Type B pancreatic cell (in vitro differentiated cells): Measurements from ENCODE around the gene TRAPPC3. TPM values are rescaled to one million over a fixed set of nuclear protein-coding genes. Genes with fewer than 3 reads are reported as not detected.

ENCODE experiments used
- DNase-seq: peaks from one replicate; pipeline ENCODE4 v3.0.0; 2021; ENCODE audit warnings: mixed read lengths; ENCODE audit not compliant: unreplicated experiment; ENCODE audit errors: extremely low spot score
- H3K27ac Mint-ChIP-seq: 2 replicates; pipeline ENCODE4 v1.8.0; 2021; ENCODE audit warnings: mild to moderate bottlenecking, mixed read lengths
- H3K27me3 Mint-ChIP-seq: 2 replicates; pipeline ENCODE4 v1.8.0; 2021; ENCODE audit warnings: mixed read lengths
- H3K36me3 Mint-ChIP-seq: 2 replicates; pipeline ENCODE4 v1.8.0; 2021; ENCODE audit warnings: mixed read lengths
- H3K4me1 Mint-ChIP-seq: one replicate; pipeline ENCODE4 v1.8.0; 2021; ENCODE audit warnings: mixed read lengths; ENCODE audit not compliant: unreplicated experiment
- H3K4me3 Mint-ChIP-seq: 2 replicates; pipeline ENCODE4 v1.8.0; 2021; ENCODE audit warnings: mild to moderate bottlenecking, mixed read lengths
- H3K9me3 Mint-ChIP-seq: 2 replicates; pipeline ENCODE4 v1.8.0; 2021; ENCODE audit warnings: mixed read lengths
- total RNA-seq: library from RNA; stranded (reverse); gene quantifications from 2 replicates; pipeline ENCODE4 v1.2.1, GENCODE V29; 2021; ENCODE audit warnings: low replicate concordance
- TF ChIP-seq, protein P1 (sequence below): fragments of 200-600 bp; sonication (generic); conservative IDR thresholded peaks from 2 replicates; pipeline ENCODE4 v1.5.0; 2021; ENCODE audit warnings: antibody characterized with exemption, mild to moderate bottlenecking

Gene TRAPPC3
- total RNA-seq, 1 donor from 2014 or later: 63.4 TPM

DNA sequence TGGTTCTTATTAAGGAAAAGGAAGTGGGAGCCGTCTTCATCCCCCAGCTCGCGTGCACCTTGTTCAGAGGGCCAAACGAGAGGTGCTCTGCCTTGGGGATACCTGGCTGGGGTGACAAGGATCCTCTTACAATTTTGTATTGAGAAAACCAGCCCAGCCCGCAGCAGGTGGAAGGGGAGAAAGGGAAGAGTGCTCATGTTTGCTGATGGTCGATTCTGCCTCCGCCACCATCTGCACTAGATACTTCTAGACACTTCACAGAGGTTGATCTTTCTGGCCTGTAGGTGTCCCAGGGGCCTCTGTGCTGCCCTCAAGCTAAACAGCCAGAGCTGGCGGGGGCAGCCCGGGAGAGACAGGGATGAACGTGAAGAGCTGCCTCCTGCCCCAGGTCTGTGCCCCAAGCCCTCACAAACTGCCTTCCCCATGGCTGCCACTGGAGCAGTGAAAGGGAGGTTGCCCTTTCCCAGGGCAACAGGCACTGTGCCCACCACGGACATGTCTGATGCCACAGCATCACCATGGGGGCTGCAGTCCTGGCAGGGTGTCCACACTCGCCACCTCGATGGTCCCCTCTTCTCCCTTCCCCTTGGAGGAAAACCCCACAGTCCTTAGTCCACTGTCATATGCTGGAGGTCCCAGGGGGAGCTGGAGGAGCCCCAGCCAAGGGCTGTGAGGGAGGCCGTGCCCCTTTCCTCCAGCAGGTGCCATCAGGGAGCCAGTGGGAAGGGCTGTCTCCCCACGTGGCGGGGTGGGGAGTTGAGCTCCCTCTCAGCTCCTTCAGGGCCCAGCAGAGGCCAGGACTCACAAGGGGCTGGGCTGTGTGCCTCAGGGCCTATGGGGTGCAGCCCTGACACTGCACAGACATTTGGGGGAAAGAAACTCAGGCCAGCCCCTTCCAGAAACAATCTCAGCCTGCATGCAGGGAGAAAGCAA lies 52.5 kb downstream of the TRAPPC3 start:
- TF ChIP-seq, protein P1, sequence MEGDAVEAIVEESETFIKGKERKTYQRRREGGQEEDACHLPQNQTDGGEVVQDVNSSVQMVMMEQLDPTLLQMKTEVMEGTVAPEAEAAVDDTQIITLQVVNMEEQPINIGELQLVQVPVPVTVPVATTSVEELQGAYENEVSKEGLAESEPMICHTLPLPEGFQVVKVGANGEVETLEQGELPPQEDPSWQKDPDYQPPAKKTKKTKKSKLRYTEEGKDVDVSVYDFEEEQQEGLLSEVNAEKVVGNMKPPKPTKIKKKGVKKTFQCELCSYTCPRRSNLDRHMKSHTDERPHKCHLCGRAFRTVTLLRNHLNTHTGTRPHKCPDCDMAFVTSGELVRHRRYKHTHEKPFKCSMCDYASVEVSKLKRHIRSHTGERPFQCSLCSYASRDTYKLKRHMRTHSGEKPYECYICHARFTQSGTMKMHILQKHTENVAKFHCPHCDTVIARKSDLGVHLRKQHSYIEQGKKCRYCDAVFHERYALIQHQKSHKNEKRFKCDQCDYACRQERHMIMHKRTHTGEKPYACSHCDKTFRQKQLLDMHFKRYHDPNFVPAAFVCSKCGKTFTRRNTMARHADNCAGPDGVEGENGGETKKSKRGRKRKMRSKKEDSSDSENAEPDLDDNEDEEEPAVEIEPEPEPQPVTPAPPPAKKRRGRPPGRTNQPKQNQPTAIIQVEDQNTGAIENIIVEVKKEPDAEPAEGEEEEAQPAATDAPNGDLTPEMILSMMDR: peak; percentile 54
- no peak for DNase-seq
- no peaks in the 10 kb centered on the region for H3K36me3 Mint-ChIP-seq
- peaks cover 5% of the 10 kb centered on the region for H3K4me1 Mint-ChIP-seq
- no peaks in the 10 kb centered on the region for H3K9me3 Mint-ChIP-seq
- H3K27me3 Mint-ChIP-seq: no peaks in the 10 kb centered on the region
- no peak overlapping the region for H3K27ac Mint-ChIP-seq
- no peak overlapping the region for H3K4me3 Mint-ChIP-seq

DNA sequence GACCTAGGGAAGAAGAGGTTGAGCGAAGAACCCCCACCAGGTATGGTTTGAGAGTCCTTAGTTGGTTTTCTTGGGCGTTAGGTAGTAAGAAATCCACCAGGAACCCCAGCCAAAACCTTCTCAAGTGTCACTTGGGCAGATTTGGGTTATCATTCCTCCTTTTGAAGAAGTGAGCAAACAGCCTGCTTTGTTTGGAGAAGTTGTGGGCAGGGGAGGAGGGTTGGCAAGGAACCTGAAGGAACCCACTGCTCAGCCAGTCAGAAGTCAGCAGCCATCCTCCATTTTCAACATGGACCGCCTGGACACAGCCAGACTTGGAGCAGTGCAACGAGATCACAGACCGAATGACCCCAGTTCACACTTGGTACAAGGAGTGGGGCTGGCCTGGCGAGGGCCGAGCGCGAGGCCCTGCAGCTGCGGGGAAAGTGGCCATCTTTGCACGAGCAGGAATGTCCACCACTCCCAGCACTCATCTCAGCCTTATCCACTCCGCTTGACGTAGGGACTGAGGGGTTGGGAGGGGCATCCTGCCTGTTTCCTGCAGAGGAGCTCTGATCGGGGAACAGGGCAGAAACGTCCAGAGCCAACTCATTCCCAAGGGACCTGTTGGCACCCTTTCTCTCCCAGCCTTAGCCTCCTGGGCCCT lies 53.4 kb downstream of the TRAPPC3 start:
- Mint-ChIP-seq H3K27ac (no peak overlapping the region), H3K9me3 (no peaks in the 10 kb centered on the region), H3K36me3 (no peaks in the 10 kb centered on the region), H3K4me3 (no peak overlapping the region), H3K4me1 (peaks cover 5% of the 10 kb centered on the region), H3K27me3 (no peaks in the 10 kb centered on the region)
- TF ChIP-seq, protein P1: no peak
- no peak for DNase-seq

DNA sequence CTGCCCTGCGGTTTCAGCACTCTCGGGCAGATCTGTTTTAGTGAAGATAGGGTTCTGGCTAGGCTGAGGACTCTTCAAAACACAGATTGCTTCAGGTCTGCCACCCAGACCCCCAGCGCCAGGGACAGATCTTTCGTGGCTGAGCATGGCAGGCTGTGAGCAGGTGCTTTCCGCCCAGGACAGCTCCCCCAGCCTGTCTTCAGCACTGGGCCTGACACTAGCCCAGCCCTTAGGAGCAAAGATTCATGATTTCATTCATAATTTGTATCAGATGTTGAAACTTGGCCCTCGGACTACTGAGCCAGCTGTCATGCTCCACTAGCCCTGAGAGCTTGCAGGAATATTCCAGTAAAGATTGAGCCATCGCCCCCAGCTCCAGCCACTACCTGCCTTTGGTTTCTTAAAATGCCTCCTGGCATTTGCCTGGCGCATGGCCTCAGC lies 54.6 kb downstream of the TRAPPC3 start:
- H3K27me3 Mint-ChIP-seq: no peaks in the 10 kb centered on the region

DNA sequence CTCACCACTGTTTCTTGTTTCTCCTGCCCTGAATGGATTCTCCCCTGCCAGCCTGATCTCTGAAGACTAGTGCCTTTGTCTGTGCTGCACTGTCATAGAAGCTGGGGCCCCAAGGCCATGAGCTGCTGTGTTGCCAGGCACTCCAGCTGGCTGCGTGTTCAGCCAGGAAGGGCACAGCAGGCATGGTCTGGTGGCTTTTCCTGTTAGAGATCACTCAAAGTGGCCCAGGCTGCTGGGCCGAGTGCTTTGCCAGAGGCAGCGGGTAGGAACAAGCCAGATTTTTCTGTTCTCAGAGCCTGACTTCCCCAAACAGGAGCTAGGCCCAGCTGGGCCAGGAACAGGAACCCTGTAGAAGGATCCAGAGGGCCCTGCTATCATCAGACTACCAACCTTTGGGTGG lies 55.4 kb downstream of the TRAPPC3 start:
- TF ChIP-seq, protein P1: no peak
- peaks cover 5% of the 10 kb centered on the region for H3K36me3 Mint-ChIP-seq
- DNase-seq: no peak
- no peak overlapping the region for H3K4me3 Mint-ChIP-seq
- H3K27ac Mint-ChIP-seq: no peak overlapping the region
- H3K9me3 Mint-ChIP-seq: no peaks in the 10 kb centered on the region
- H3K27me3 Mint-ChIP-seq: no peaks in the 10 kb centered on the region
- peaks cover 16% of the 10 kb centered on the region for H3K4me1 Mint-ChIP-seq

More for the DNA sequence above, 54.6 kb downstream of the TRAPPC3 start:
- TF ChIP-seq, protein P1: no peak
- H3K4me1 Mint-ChIP-seq: peaks cover 11% of the 10 kb centered on the region
- H3K4me3 Mint-ChIP-seq: no peak overlapping the region
- DNase-seq: no peak
- H3K36me3 Mint-ChIP-seq: peaks cover 1% of the 10 kb centered on the region
- no peak overlapping the region for H3K27ac Mint-ChIP-seq
- no peaks in the 10 kb centered on the region for H3K9me3 Mint-ChIP-seq

DNA sequence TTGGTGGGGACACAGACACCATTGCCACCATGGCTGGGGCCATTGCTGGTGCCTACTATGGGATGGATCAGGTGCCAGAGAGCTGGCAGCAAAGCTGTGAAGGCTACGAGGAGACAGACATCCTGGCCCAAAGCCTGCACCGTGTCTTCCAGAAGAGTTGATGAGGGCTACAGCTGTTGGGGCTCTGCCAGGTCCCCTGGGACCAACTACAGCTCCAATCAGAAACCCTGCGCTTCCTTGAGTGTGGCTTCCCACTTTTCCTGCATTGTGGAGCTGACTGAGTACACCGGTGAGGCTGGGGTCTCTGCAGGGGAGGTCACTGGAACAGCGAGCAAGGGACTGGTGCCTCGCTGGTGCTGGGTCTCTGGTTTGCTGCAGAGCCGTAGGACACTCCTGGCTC lies 56.1 kb downstream of the TRAPPC3 start:
- Mint-ChIP-seq H3K4me1 (peaks cover 16% of the 10 kb centered on the region), H3K27ac (no peak overlapping the region), H3K27me3 (no peaks in the 10 kb centered on the region), H3K4me3 (no peak overlapping the region), H3K9me3 (no peaks in the 10 kb centered on the region), H3K36me3 (peaks cover 5% of the 10 kb centered on the region)
- TF ChIP-seq, protein P1: no peak
- no peak for DNase-seq
